MCF 10A (cell line): Measurements from ENCODE around the gene ERRFI1. TPM values are rescaled to one million over a fixed set of nuclear protein-coding genes. Genes with fewer than 3 reads are reported as not detected.

Experiments used
- BruUV-seq: library from RNA; stranded (reverse); fragments of 400-500 nt; replicated peaks from 2 replicates; lab custom pipeline; 2021; lab: Mats Ljungman, UMichigan
- CTCF ChIA-PET: fragments of 300-600 bp; sonication (Branson Sonifier 250); formaldehyde crosslinking; extraction: SDS; loops from one replicate; lab custom pipeline; 2021; ENCODE audit warnings: antibody characterized with exemption, inconsistent platforms; lab: Yijun Ruan, JAX
- POLR2A ChIA-PET: fragments of 300-600, 350-650 bp; sonication (Branson Sonifier 250); formaldehyde crosslinking; extraction: SDS; loops from one replicate; lab custom pipeline; 2020; ENCODE audit warnings: antibody characterized with exemption, inconsistent platforms; lab: Yijun Ruan, JAX
- DNase-seq: peaks from one replicate; pipeline ENCODE4 v3.0.0-alpha.2; 2018; ENCODE audit not compliant: unreplicated experiment
- H3K27ac Mint-ChIP-seq: one replicate; pipeline ENCODE4 v1.8.0; 2022; ENCODE audit warnings: mild to moderate bottlenecking, low read depth, mixed read lengths; ENCODE audit not compliant: unreplicated experiment
- H3K27me3 Mint-ChIP-seq: one replicate; pipeline ENCODE4 v1.8.0; 2022; ENCODE audit warnings: mixed read lengths; ENCODE audit not compliant: insufficient read depth, unreplicated experiment
- H3K36me3 Mint-ChIP-seq: one replicate; pipeline ENCODE4 v1.8.0; 2022; ENCODE audit warnings: mild to moderate bottlenecking, moderate library complexity, mixed read lengths; ENCODE audit not compliant: insufficient read depth, unreplicated experiment
- H3K4me1 Mint-ChIP-seq: one replicate; pipeline ENCODE4 v1.8.0; 2022; ENCODE audit warnings: mixed read lengths; ENCODE audit not compliant: insufficient read depth, unreplicated experiment
- H3K4me3 Mint-ChIP-seq: one replicate; pipeline ENCODE4 v1.8.0; 2022; ENCODE audit warnings: mild to moderate bottlenecking, moderate library complexity, mixed read lengths; ENCODE audit not compliant: unreplicated experiment
- H3K9me3 Mint-ChIP-seq: one replicate; pipeline ENCODE4 v1.8.0; 2022; ENCODE audit warnings: mixed read lengths; ENCODE audit not compliant: unreplicated experiment
- CTCF ChIP-seq: fragments of 200-600 bp; IDR thresholded peaks from one replicate; pipeline ENCODE4 v1.8.0; 2022; ENCODE audit warnings: antibody characterized with exemption, mild to moderate bottlenecking; ENCODE audit not compliant: unreplicated experiment
- intact Hi-C: fragments of 100-400 bp; cut with micrococcal nuclease; formaldehyde crosslinking; loops from 2 replicates; pipeline ENCODE4 v1.14.1; 2022
- total RNA-seq: library from RNA; stranded (reverse); gene quantifications from 2 replicates; pipeline ENCODE4 v1.2.3, GENCODE V29; 2022

ERRFI1 gene
- total RNA-seq, 1 experiment from 2014 or later, result 111 TPM

GRCh38 chr1:8019229-8019620 lies 6.9 kb downstream of the ERRFI1 start:
- no peaks in the 10 kb centered on the region for H3K9me3 Mint-ChIP-seq
- POLR2A ChIA-PET, result interaction anchor here (0.6 to 9.2 kb wide), 22 partner anchors 7 to 345 kb away, joined by 3 to 256 read pairs (median 12); partner anchors contain the start of genes ERRFI1, PARK7 and SLC45A1
- peak overlapping the region; percentile 89 for H3K27ac Mint-ChIP-seq
- intact Hi-C loops, result loop anchor here (5.0 kb wide), 1 partner anchor 37 kb away; no protein-coding TSS in a partner anchor
- no peak for DNase-seq
- H3K4me3 Mint-ChIP-seq, result peak overlapping the region; percentile 88
- H3K4me1 Mint-ChIP-seq, result peaks cover 72% of the 10 kb centered on the region
- H3K27me3 Mint-ChIP-seq, result no peaks in the 10 kb centered on the region
- CTCF ChIA-PET, result interaction anchor here (0.6 to 1.6 kb wide), 3 partner anchors 11 to 201 kb away, joined by 3 to 6 read pairs (median 3); no protein-coding TSS in a partner anchor
- no TSS peak for BruUV-seq
- peaks cover 97% of the 10 kb centered on the region for H3K36me3 Mint-ChIP-seq
- no peak for TF ChIP-seq CTCF

- Mint-ChIP-seq H3K4me1 (peaks cover 78% of the 10 kb centered on the region), H3K36me3 (peaks cover 97% of the 10 kb centered on the region), H3K9me3 (no peaks in the 10 kb centered on the region), H3K27me3 (no peaks in the 10 kb centered on the region), H3K4me3 (peak overlapping the region; percentile 88), H3K27ac (peak overlapping the region; percentile 89)
- ChIA-PET CTCF (interaction anchor here (0.5 to 4.8 kb wide), 8 partner anchors 11 to 168 kb away, joined by 3 to 30 read pairs (median 5); no protein-coding TSS in a partner anchor), POLR2A (interaction anchor here (0.6 to 9.2 kb wide), 29 partner anchors 7 to 296 kb away, joined by 3 to 256 read pairs (median 7); partner anchors contain the start of genes ERRFI1 and PARK7)
- BruUV-seq, result no TSS peak
- intact Hi-C loops, result loop anchor here (5.0 kb wide), 1 partner anchor 36 kb away; no protein-coding TSS in a partner anchor
- DNase-seq, result no peak
- TF ChIP-seq CTCF, result no peak
These were observed 7.4 kb downstream of the ERRFI1 start for GRCh38 chr1:8018492-8019228.

GRCh38 chr1:8017495-8018197 lies 8.5 kb downstream of the ERRFI1 start:
- DNase-seq, result peak; percentile 80
- CTCF ChIA-PET, result interaction anchor here (0.6 to 4.8 kb wide), 16 partner anchors 10 to 333 kb away, joined by 3 to 30 read pairs (median 3); no protein-coding TSS in a partner anchor
- intact Hi-C loops, result loop anchor here (5.0 kb wide), 1 partner anchor 35 kb away; no protein-coding TSS in a partner anchor
- BruUV-seq, result no TSS peak
- Mint-ChIP-seq H3K4me1 (peaks cover 77% of the 10 kb centered on the region), H3K36me3 (peaks cover 97% of the 10 kb centered on the region), H3K9me3 (no peaks in the 10 kb centered on the region), H3K27ac (peak overlapping the region; percentile 82), H3K27me3 (no peaks in the 10 kb centered on the region), H3K4me3 (peak overlapping the region; percentile 88)
- POLR2A ChIA-PET, result interaction anchor here (0.6 to 9.2 kb wide), 43 partner anchors 7 to 333 kb away, joined by 3 to 256 read pairs (median 6); partner anchors contain the start of genes ERRFI1 and PARK7
- no peak for TF ChIP-seq CTCF
